HG03135 (cell line): ENCODE measurements around the gene CD74.
"Not testable (repeated sequence)": the region's sequence is repeated elsewhere in the genome, so short reads cannot be mapped to it uniquely, and the experiment has no call there.

ENCODE experiments used
- ATAC-seq: cut with Tn5 transposase; IDR thresholded peaks from one replicate; pipeline ENCODE4 v1.9.1; 2021; ENCODE audit warnings: mild to moderate bottlenecking, moderate library complexity; ENCODE audit not compliant: unreplicated experiment

Gene CD74

GRCh38 chr5:150412319-150413175, at the start of gene CD74:
Gene CD74, minus strand, starts transcription at chr5:150412910. Its CDS starts 161 bp downstream, at chr5:150412749.
- peak; percentile 75 for ATAC-seq

GRCh38 chr5:150461231-150461630, 48.5 kb upstream of the CD74 start:
- peak; percentile 69 for ATAC-seq

GRCh38 chr5:150460781-150461180, 48.1 kb upstream of the CD74 start:
- ATAC-seq = peak; percentile 7

- ATAC-seq = peak; percentile 62
Measured at GRCh38 chr5:150458802-150459557, 46.3 kb upstream of the CD74 start.

GRCh38 chr5:150457562-150458240, 45.0 kb upstream of the CD74 start:
- ATAC-seq = no peak

- no peak for ATAC-seq
Measured at GRCh38 chr5:150457121-150457520, 44.4 kb upstream of the CD74 start.

- no peak for ATAC-seq
Measured at GRCh38 chr5:150454492-150455229, 42.0 kb upstream of the CD74 start.

- not testable (repeated sequence) for ATAC-seq
Measured at GRCh38 chr5:150454027-150454426, 41.3 kb upstream of the CD74 start.

GRCh38 chr5:150452914-150453313, 40.2 kb upstream of the CD74 start:
- ATAC-seq = no peak

GRCh38 chr5:150451594-150451993, 38.9 kb upstream of the CD74 start:
- ATAC-seq = no peak

- peak; percentile 90 for ATAC-seq
Measured at GRCh38 chr5:150449517-150450339, 37.0 kb upstream of the CD74 start, which contains the start of gene RPS14. Gene RPS14, minus strand, starts transcription at chr5:150449739. Its CDS starts 2,006 bp downstream, at chr5:150447733.

GRCh38 chr5:150448952-150449516, 36.3 kb upstream of the CD74 start:
- ATAC-seq = peak; percentile 33

- ATAC-seq = no peak
Measured at GRCh38 chr5:150448334-150448733, 35.6 kb upstream of the CD74 start.

GRCh38 chr5:150447188-150447587, 34.5 kb upstream of the CD74 start:
- no peak for ATAC-seq

- ATAC-seq = no peak
Measured at GRCh38 chr5:150446583-150446982, 33.9 kb upstream of the CD74 start.

GRCh38 chr5:150446088-150446487, 33.4 kb upstream of the CD74 start:
- no peak for ATAC-seq

GRCh38 chr5:150444770-150445169, 32.1 kb upstream of the CD74 start:
- ATAC-seq = no peak

GRCh38 chr5:150443242-150444075, 30.7 kb upstream of the CD74 start:
- ATAC-seq = no peak

GRCh38 chr5:150442699-150443080, 30.0 kb upstream of the CD74 start:
- no peak for ATAC-seq
